HG02870 (cell line): ENCODE data around the gene UBE3B.

Experiments used
- ATAC-seq: cut with Tn5 transposase; IDR thresholded peaks from one replicate; pipeline ENCODE4 v1.9.1; 2021; ENCODE audit warnings: mild to moderate bottlenecking, moderate library complexity; ENCODE audit not compliant: unreplicated experiment

UBE3B gene

GRCh38 chr12:109525279-109525585 lies 47.8 kb downstream of the UBE3B start:
- no peak for ATAC-seq

- ATAC-seq: no peak
These were observed 50.2 kb downstream of the UBE3B start for GRCh38 chr12:109527489-109528123.

- ATAC-seq: no peak
These were observed 52.5 kb downstream of the UBE3B start for GRCh38 chr12:109529691-109530640.

GRCh38 chr12:109531411-109531810 lies 54.0 kb downstream of the UBE3B start:
- ATAC-seq: no peak

- ATAC-seq: no peak
These were observed 55.5 kb downstream of the UBE3B start for GRCh38 chr12:109532721-109533486.

- no peak for ATAC-seq
These were observed 56.0 kb downstream of the UBE3B start for GRCh38 chr12:109533487-109533740.

- no peak for ATAC-seq
These were observed 57.0 kb downstream of the UBE3B start for GRCh38 chr12:109534456-109534855.

- ATAC-seq: no peak
These were observed 57.9 kb downstream of the UBE3B start for GRCh38 chr12:109535231-109535862.

GRCh38 chr12:109535863-109536250 lies 58.4 kb downstream of the UBE3B start:
- no peak for ATAC-seq

- ATAC-seq: no peak
These were observed 59.7 kb downstream of the UBE3B start for GRCh38 chr12:109537136-109537535.

- ATAC-seq: no peak
These were observed 60.9 kb downstream of the UBE3B start for GRCh38 chr12:109538191-109538863.

GRCh38 chr12:109539508-109539907 lies 62.1 kb downstream of the UBE3B start:
- no peak for ATAC-seq

- ATAC-seq: no peak
These were observed 63.3 kb downstream of the UBE3B start for GRCh38 chr12:109540526-109541412.

- ATAC-seq: no peak
These were observed 63.9 kb downstream of the UBE3B start for GRCh38 chr12:109541413-109541726.

- no peak for ATAC-seq
These were observed 64.6 kb downstream of the UBE3B start for GRCh38 chr12:109542014-109542413.

- no peak for ATAC-seq
These were observed 65.4 kb downstream of the UBE3B start for GRCh38 chr12:109542876-109543275.

GRCh38 chr12:109544955-109545531 lies 67.6 kb downstream of the UBE3B start:
- ATAC-seq: no peak

- no peak for ATAC-seq
These were observed 68.4 kb downstream of the UBE3B start for GRCh38 chr12:109545826-109546225.

- ATAC-seq: no peak
These were observed 69.9 kb downstream of the UBE3B start for GRCh38 chr12:109547286-109547685.

- no peak for ATAC-seq
These were observed 70.8 kb downstream of the UBE3B start for GRCh38 chr12:109548258-109548657.
